NCI-H1436 (cell line): ENCODE measurements around the gene AKAP7.

Source experiments
- DNase-seq: peaks from one replicate; lab custom pipeline; 2025; lab: John Stamatoyannopoulos, UW

AKAP7 gene

DNA sequence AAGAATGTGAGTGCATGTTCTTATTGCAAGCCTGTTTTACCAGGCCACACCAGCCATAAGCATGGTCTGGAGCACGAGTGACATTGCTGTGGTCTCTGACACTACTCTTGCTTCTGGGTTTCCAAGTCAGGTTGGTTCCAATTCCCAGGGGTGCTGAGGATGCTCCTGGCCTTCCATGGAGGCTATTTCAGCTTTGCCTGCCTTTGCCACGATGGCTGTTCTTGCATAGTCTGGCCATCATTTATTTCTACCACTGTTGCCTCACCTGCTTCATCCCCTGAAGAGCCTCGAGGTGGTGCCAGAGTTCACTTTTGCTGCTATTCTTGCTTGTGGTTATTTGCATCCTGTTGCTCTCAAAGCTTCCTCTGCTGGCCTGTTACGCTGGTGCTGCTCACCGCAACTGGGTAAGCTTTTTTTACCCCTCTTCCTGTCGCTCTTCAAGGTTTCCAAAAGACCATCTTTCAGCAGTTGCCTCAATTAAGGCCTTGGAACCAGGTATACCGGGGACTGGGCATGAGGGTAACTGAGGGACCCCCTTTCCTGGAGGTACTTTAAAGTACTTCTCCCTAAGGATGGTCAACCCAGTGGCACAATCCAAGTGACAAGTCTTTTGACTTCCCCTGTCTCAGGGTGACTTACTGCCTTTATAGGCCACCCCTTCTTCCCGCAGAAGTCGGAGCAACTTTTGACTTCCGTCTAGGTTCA lies 64.5 kb downstream of the AKAP7 start:
- DNase-seq = no peak

- no peak for DNase-seq
These were observed 70.4 kb downstream of the AKAP7 start for GRCh38 chr6:131205481-131206244.

- no peak for DNase-seq
These were observed 71.4 kb downstream of the AKAP7 start for GRCh38 chr6:131206463-131207251.

- DNase-seq = no peak
These were observed 73.5 kb downstream of the AKAP7 start for GRCh38 chr6:131208787-131209186.

DNA sequence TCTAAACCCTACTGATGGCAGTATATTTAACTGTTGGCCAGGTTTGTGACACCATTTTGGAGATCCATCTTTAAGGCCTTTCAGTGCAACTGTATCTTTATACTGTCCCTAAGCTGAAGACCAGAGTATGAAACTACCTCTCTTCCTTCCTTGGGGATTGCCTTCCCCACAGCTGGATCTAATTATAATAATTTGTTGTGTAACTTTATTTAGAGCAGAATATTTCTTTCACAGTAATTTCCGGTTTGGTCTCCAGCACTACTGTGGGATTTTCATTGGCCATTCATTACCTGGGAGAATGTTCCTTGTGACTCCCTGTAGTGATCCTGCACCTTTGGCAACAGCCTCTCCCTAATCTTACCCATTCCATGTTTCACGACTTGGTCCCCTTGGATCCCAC lies 75.2 kb downstream of the AKAP7 start:
- no peak for DNase-seq

- DNase-seq = no peak
These were observed 76.8 kb downstream of the AKAP7 start for GRCh38 chr6:131212024-131212423.

- no peak for DNase-seq
These were observed 77.6 kb downstream of the AKAP7 start for GRCh38 chr6:131212913-131213312.

GRCh38 chr6:131213501-131213990 lies 78.3 kb downstream of the AKAP7 start:
- DNase-seq = no peak

DNA sequence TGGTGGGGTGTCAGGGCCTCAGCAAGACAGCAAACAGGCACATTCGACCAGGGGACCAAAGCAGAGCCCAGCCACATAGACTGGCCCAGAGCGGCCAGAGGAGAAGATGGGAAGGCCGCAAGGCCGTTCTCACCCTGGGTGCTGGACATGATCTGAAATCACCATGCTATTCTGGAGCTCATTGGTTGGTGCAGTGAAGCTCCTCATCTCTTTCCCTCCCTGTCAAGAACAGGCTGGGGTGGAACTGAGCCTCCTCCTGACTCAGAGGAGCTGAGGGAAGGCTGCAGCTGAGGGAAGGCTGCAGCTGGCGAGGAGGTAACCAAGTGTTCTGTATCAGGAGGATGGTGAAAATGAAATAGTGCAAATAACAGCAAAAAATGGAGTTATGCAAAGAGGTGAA lies 80.0 kb downstream of the AKAP7 start:
- no peak for DNase-seq

GRCh38 chr6:131216246-131216645 lies 81.0 kb downstream of the AKAP7 start:
- DNase-seq = no peak

GRCh38 chr6:131222773-131223172 lies 87.5 kb downstream of the AKAP7 start:
- DNase-seq = no peak

DNA sequence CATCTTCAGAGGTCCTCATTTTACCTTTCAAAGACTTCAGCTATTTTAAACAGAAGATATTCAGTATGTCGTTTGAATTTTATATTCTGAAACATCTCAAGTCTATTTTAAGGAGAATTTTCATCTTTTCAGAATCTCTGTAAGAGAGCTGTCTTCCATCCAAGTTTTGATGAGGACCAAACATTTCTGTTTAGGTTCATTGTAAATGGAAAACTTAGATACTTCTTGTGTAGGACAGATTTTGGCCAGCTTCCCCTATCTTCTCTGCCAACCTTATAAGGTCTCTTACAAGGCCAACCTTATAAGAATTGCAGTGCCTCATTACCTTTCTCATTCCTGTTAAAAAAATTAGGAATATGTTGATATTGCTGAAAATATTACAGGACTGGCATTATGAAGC lies 88.1 kb downstream of the AKAP7 start:
- DNase-seq = no peak

GRCh38 chr6:131225127-131225526 lies 89.9 kb downstream of the AKAP7 start:
- DNase-seq = no peak

GRCh38 chr6:131225959-131226358 lies 90.7 kb downstream of the AKAP7 start:
- DNase-seq = no peak

DNA sequence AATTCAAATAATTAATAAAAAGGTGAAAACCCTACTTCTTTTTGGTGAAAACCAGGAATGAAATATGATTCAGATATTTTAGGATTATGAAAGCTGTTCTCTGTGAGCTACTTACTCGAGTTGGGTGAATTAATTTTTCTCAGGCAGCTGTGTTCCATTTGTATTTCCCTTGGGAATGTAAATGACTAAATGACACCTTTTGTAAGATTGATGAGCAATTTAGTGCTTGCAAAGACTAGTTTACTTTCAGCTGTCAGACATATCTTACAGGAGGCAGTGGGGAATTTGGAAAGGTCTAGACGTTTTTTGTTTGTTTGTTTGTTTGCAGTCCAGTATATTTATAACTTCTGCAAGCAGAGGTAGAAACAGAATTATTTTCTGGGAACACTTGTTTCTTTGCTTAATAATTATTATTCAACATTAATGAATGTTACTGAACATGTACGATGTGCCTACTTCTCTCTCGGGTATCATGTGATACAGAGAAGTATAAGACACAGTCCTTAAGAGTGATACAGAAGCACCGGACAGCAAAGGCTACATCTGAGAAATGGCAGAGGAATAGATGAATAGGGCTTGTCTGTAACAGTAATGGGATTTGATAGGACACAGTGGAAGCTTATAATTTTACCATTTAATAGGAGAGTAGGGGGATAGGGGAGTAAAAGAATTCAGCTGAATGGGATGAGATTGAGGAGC lies 91.3 kb downstream of the AKAP7 start:
- DNase-seq = no peak

GRCh38 chr6:131227158-131227543 lies 91.9 kb downstream of the AKAP7 start:
- no peak for DNase-seq

DNA sequence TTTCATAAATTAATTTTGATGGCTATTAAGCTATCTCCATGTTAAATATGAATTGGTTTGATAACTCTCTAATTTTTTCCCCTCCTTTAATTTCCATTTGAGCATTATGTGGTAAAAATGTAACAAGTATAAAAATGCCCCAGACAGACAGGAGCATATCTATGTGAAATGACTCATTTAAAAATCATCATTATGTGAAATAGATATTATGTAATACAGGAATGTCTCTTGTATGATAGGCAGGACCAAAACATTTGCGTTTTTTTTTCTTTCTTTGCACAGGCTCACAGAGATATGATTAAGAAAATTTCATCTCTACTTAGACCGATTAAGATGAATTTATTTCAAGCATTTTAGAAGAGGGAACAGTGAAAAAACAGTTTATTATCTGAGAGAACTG lies 95.8 kb downstream of the AKAP7 start:
- DNase-seq = no peak

DNA sequence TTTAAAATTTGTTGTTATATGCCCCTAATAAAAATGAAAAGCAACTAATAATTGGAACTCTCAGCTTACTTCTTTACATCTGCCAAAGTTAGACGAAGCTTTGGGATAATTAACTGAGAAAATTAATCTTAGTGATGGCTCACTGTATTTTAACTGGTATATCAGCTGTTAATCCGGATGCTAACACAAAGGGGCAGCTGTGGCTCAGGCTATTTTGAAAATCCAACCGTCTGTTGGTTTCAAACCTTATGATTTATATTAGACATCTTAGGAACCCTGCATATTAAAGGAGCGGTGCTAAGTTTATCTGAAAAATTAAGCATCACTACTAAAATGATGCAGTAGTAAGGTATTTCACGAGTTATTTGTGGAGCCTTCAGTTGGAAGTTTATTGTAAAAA lies 96.6 kb downstream of the AKAP7 start:
- no peak for DNase-seq

DNA sequence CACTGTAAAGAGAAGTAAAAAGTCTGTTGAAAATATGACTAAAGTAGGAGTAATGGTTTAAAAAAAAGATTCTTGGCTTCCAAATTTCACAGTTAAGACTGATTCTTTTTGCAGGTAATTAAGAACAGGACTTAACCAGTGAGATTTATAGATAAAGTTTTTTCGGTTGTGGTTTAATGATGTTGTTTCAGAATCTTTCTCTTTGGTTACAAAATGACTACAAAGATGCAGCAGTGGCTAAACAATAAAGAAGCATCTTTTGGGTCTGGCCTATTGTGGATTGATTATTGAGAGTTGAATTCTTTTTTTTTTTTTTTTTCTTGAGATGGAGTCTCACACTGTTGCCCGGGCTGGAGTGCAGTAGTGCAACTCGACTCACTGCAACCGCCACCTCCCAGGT lies 109.7 kb downstream of the AKAP7 start:
- no peak for DNase-seq

- DNase-seq = no peak
These were observed 114.9 kb downstream of the AKAP7 start for GRCh38 chr6:131250122-131250521.

- no peak for DNase-seq
These were observed 115.7 kb downstream of the AKAP7 start for GRCh38 chr6:131250936-131251335.

GRCh38 chr6:131251590-131252199 lies 116.4 kb downstream of the AKAP7 start:
- no peak for DNase-seq
